Karpas-422 (cell line): Measurements from ENCODE around the gene LRRC74B. TPM values are rescaled to one million over a fixed set of nuclear protein-coding genes. Genes with fewer than 3 reads are reported as not detected.

ENCODE experiments used
- DNase-seq: peaks from one replicate; pipeline ENCODE4 v3.0.0-alpha.2; 2015
- H2AFZ ChIP-seq: fragments of 200-600 bp; sonication (generic); 2 replicates; pipeline ENCODE4 v1.6.1; 2014; ENCODE audit warnings: antibody characterized with exemption, low read length, mixed read lengths
- H3K27ac ChIP-seq: fragments of 200-600 bp; sonication (generic); 2 replicates; pipeline ENCODE4 v1.5.1; 2014; ENCODE audit warnings: mild to moderate bottlenecking, low read length, moderate library complexity
- H3K27me3 ChIP-seq: fragments of 200-600 bp; sonication (generic); 2 replicates; pipeline ENCODE4 v1.6.1; 2014; ENCODE audit warnings: low read length, mixed read lengths
- H3K36me3 ChIP-seq: fragments of 200-600 bp; sonication (generic); 2 replicates; pipeline ENCODE4 v1.6.1; 2014; ENCODE audit warnings: low read length, mixed read lengths; ENCODE audit not compliant: insufficient read depth
- H3K4me1 ChIP-seq: fragments of 200-600 bp; sonication (generic); 2 replicates; pipeline ENCODE4 v1.6.1; 2014; ENCODE audit warnings: mild to moderate bottlenecking, low read length, mixed read lengths
- H3K4me2 ChIP-seq: fragments of 200-600 bp; sonication (generic); 2 replicates; pipeline ENCODE4 v1.6.1; 2014; ENCODE audit warnings: low read length, low read depth, mild to moderate bottlenecking; ENCODE audit not compliant: poor library complexity, severe bottlenecking
- H3K4me3 ChIP-seq: fragments of 200-600 bp; sonication (generic); 2 replicates; pipeline ENCODE4 v1.5.1; 2014; ENCODE audit warnings: mild to moderate bottlenecking, antibody characterized with exemption, low read length, mixed read lengths
- H3K79me2 ChIP-seq: fragments of 200-600 bp; sonication (generic); 2 replicates; pipeline ENCODE4 v1.6.1; 2014; ENCODE audit warnings: mild to moderate bottlenecking, low read length, mixed read lengths
- H3K9ac ChIP-seq: fragments of 200-600 bp; sonication (generic); 2 replicates; pipeline ENCODE4 v1.6.0; 2014; ENCODE audit warnings: low read length
- H3K9me2 ChIP-seq: fragments of 200-600 bp; sonication (generic), shearing (Covaris generic); replicated peaks from 2 replicates; pipeline ENCODE4 v1.6.0; 2014; ENCODE audit warnings: mild to moderate bottlenecking, low read length, moderate library complexity; ENCODE audit not compliant: insufficient read depth
- H3K9me3 ChIP-seq: fragments of 300-700, 200-600 bp; sonication (generic); 2 replicates; pipeline ENCODE4 v1.6.1; 2014; ENCODE audit warnings: low read length, mixed read lengths
- H4K20me1 ChIP-seq: fragments of 200-600 bp; sonication (generic); 2 replicates; pipeline ENCODE4 v1.6.1; 2014; ENCODE audit warnings: mild to moderate bottlenecking, antibody characterized with exemption, low read length, low read depth; ENCODE audit not compliant: insufficient read depth
- total RNA-seq: library from RNA; depleted of rRNA; stranded (reverse); fragments of >200 nt; shearing (Covaris generic); gene quantifications from 2 replicates; pipeline ENCODE4 v1.2.3, GENCODE V29; 2014; ENCODE audit warnings: low replicate concordance

Gene LRRC74B
- total RNA-seq, 1 experiment from 2014 or later = not detected

- H3K4me1 ChIP-seq = no peaks in the 10 kb centered on the region
- no peak overlapping the region for H2AFZ ChIP-seq
- H3K27me3 ChIP-seq = no peaks in the 10 kb centered on the region
- no peak overlapping the region for H3K9ac ChIP-seq
- no peaks in the 10 kb centered on the region for H3K9me3 ChIP-seq
- no peaks in the 10 kb centered on the region for H3K9me2 ChIP-seq
- H3K4me3 ChIP-seq = no peak overlapping the region
- no peak for DNase-seq
- no peak overlapping the region for H3K4me2 ChIP-seq
- no peaks in the 10 kb centered on the region for H3K36me3 ChIP-seq
- no peaks in the 10 kb centered on the region for H3K79me2 ChIP-seq
- no peak overlapping the region for H3K27ac ChIP-seq
- no peaks in the 10 kb centered on the region for H4K20me1 ChIP-seq
These were observed 16.2 kb upstream of the LRRC74B start for GRCh38 chr22:21029486-21030025.

DNA sequence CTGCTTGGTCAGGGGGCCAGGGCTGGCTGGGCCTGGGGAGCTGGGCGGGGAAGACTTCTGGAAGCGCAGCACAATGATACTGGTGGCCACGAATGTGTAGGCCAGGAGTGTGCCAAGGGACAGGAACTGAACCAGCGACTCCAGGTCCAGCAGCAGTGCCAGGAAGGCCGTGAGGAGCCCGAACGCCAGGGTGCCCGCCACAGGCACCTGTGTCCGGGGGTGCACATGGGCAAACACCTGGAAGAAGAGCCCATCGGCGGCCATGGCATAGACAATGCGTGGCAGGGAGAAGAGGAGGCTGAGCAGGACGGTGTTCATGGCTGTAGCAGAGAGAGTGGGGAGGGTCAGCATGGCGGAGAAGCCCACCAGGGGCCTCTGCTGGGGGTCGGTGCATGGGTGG is 15.7 kb upstream of the LRRC74B start:
- no peak overlapping the region for H3K27ac ChIP-seq
- H4K20me1 ChIP-seq = no peaks in the 10 kb centered on the region
- H3K27me3 ChIP-seq = no peaks in the 10 kb centered on the region
- no peak overlapping the region for H3K4me2 ChIP-seq
- no peaks in the 10 kb centered on the region for H3K79me2 ChIP-seq
- H2AFZ ChIP-seq = no peak overlapping the region
- no peaks in the 10 kb centered on the region for H3K9me3 ChIP-seq
- no peak overlapping the region for H3K9ac ChIP-seq
- H3K4me1 ChIP-seq = no peaks in the 10 kb centered on the region
- no peaks in the 10 kb centered on the region for H3K9me2 ChIP-seq
- H3K4me3 ChIP-seq = no peak overlapping the region
- no peak for DNase-seq
- H3K36me3 ChIP-seq = no peaks in the 10 kb centered on the region

GRCh38 chr22:21030621-21031544 is 14.9 kb upstream of the LRRC74B start:
- DNase-seq = no peak
- Histone ChIP-seq H3K4me2 (no peak overlapping the region), H3K9me2 (no peaks in the 10 kb centered on the region), H3K27me3 (no peaks in the 10 kb centered on the region), H3K36me3 (no peaks in the 10 kb centered on the region), H2AFZ (no peak overlapping the region), H4K20me1 (no peaks in the 10 kb centered on the region), H3K4me3 (no peak overlapping the region), H3K79me2 (no peaks in the 10 kb centered on the region), H3K4me1 (no peaks in the 10 kb centered on the region), H3K27ac (no peak overlapping the region), H3K9me3 (no peaks in the 10 kb centered on the region), H3K9ac (no peak overlapping the region)

- no peak overlapping the region for H3K4me2 ChIP-seq
- no peaks in the 10 kb centered on the region for H3K4me1 ChIP-seq
- no peaks in the 10 kb centered on the region for H4K20me1 ChIP-seq
- H3K9me3 ChIP-seq = no peaks in the 10 kb centered on the region
- no peak for DNase-seq
- no peak overlapping the region for H3K27ac ChIP-seq
- no peak overlapping the region for H3K4me3 ChIP-seq
- H3K9ac ChIP-seq = no peak overlapping the region
- no peaks in the 10 kb centered on the region for H3K79me2 ChIP-seq
- H3K27me3 ChIP-seq = no peaks in the 10 kb centered on the region
- H3K9me2 ChIP-seq = no peaks in the 10 kb centered on the region
- H2AFZ ChIP-seq = no peak overlapping the region
- H3K36me3 ChIP-seq = no peaks in the 10 kb centered on the region
These were observed 14.2 kb upstream of the LRRC74B start for GRCh38 chr22:21031545-21032036.

DNA sequence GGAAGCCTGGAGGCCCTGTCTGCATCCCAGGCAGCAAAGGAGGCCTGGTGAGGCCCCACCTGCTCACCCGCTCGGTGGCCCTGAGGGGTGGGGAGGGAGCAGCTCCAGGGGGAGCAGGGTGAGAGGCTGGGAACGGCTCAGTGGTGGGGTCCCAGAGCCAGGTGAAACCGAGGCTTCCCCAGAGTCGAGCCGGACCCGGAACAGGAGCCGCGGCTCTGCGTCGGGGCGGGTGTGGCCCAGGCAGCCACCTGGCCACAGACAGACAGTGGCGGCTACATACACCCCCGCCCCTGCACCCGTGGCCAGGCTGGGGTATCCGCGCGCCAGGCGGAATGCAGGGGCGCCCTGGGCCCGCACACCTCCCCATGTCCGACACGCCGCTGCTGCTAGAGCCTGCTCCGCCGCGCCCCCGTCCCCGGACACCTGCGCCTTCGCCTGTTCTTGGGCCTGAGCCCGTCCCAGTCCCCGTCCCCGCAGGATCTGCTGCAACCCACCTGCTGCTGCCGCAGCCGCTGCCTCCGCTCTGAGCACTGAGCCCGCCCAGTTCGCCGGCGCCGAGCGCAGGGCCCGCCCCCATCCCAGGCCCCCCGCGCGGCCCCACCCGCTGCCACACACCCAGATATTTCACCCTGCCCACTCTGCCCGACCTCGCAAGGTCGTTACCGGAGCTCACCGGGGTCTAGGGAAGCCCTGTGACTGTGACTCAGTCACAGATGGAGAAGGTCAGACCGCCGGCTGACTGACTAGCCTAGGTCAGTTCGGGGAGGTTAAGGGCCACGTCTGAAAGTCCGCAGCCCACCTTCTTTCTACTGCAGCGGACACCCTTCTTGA is 13.5 kb upstream of the LRRC74B start, which contains the start of gene SLC7A4:
SLC7A4 (minus strand) TSS at position 525 of the 831 bp plus-strand sequence. CDS start 749 bp downstream, outside the sequence.
- Histone ChIP-seq H3K27me3 (no peaks in the 10 kb centered on the region), H3K4me3 (no peak within 1 kb of the TSS), H3K79me2 (no peaks in the 10 kb centered on the region), H2AFZ (no peak within 1 kb of the TSS), H3K4me2 (no peak within 1 kb of the TSS), H3K4me1 (no peaks in the 10 kb centered on the region), H3K9ac (no peak within 1 kb of the TSS), H4K20me1 (no peaks in the 10 kb centered on the region), H3K9me2 (no peaks in the 10 kb centered on the region), H3K9me3 (no peaks in the 10 kb centered on the region), H3K27ac (no peak within 1 kb of the TSS), H3K36me3 (no peaks in the 10 kb centered on the region)
- DNase-seq = no peak

DNA sequence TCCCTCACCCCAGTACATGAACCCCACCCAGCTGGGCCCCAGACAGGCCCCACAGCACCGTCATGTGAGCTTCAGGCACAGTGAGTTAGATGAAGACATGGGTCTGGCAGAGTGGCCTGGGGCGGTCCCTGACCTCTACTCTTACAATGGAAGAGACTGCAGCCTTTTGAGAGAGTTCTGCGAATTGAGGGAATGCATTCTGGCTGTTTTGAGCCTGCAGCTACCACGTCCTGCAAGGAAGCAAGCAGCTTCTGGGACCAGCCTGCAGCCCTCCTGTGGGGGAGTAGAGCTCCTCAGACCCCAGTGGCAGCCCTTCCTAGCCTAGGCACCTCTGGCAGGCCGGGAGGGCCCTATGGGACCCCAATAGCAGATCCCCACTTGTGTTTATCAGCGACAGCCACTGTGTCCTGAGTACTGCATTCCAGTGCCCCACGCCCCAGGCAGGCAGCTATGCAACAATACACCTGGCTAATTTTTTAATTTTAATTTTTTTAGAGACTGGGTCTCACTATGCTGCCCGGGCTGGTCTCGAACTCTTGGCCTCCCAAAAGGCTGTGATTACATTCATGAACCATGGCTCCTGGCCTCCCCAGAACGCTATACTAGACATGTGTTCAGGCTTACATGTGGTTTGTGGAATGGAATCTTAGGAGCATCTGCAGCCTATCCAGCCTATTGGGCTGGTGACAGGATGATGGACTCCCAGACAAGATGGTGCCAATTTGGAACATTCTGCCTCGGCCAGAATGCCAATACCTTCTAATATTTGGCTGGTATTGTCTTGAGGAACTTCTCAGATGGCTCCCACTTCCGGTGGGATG is 12.7 kb upstream of the LRRC74B start:
- no peak overlapping the region for H3K27ac ChIP-seq
- no peaks in the 10 kb centered on the region for H4K20me1 ChIP-seq
- H3K9me3 ChIP-seq = no peaks in the 10 kb centered on the region
- no peak overlapping the region for H3K9ac ChIP-seq
- H3K4me2 ChIP-seq = no peak overlapping the region
- H3K27me3 ChIP-seq = no peaks in the 10 kb centered on the region
- no peak for DNase-seq
- H3K9me2 ChIP-seq = no peaks in the 10 kb centered on the region
- no peak overlapping the region for H2AFZ ChIP-seq
- no peak overlapping the region for H3K4me3 ChIP-seq
- no peaks in the 10 kb centered on the region for H3K4me1 ChIP-seq
- H3K36me3 ChIP-seq = no peaks in the 10 kb centered on the region
- no peaks in the 10 kb centered on the region for H3K79me2 ChIP-seq

- no peaks in the 10 kb centered on the region for H3K36me3 ChIP-seq
- no peaks in the 10 kb centered on the region for H3K79me2 ChIP-seq
- no peak overlapping the region for H2AFZ ChIP-seq
- no peaks in the 10 kb centered on the region for H3K9me2 ChIP-seq
- H3K9ac ChIP-seq = no peak overlapping the region
- H3K4me1 ChIP-seq = no peaks in the 10 kb centered on the region
- H3K4me2 ChIP-seq = no peak overlapping the region
- no peaks in the 10 kb centered on the region for H3K9me3 ChIP-seq
- DNase-seq = no peak
- H3K4me3 ChIP-seq = no peak overlapping the region
- no peaks in the 10 kb centered on the region for H3K27me3 ChIP-seq
- no peaks in the 10 kb centered on the region for H4K20me1 ChIP-seq
- no peak overlapping the region for H3K27ac ChIP-seq
These were observed 11.9 kb upstream of the LRRC74B start for GRCh38 chr22:21033895-21034294.
